GM12878 (cell line): ENCODE results near the gene TMEM63C. TPM values are rescaled to one million over a fixed set of nuclear protein-coding genes. Genes with fewer than 3 reads are reported as not detected.

Experiments used
- ATAC-seq: fragments of 200-7000 bp; cut with Tn5 transposase; 3 replicates; pipeline ENCODE4 v1.9.1; 2020; ENCODE audit warnings: mild to moderate bottlenecking, moderate library complexity
- BruUV-seq: library from RNA; stranded (reverse); fragments of 400-500 nt; replicated peaks from 2 replicates; lab custom pipeline; 2021; lab: Mats Ljungman, UMichigan
- CTCF ChIA-PET: fragments of 300-600 bp; sonication (Branson Sonifier 250); formaldehyde crosslinking; extraction: SDS; loops from one replicate; lab custom pipeline; 2021; ENCODE audit warnings: inconsistent platforms; lab: Yijun Ruan, JAX
- POLR2A ChIA-PET: fragments of 350-600 bp; formaldehyde crosslinking; extraction: SDS; loops from one replicate; lab custom pipeline; 2021; ENCODE audit warnings: inconsistent platforms; lab: Charles Lee
- RAD21 ChIA-PET: fragments of 300-600 bp; sonication (Branson Sonifier 250); formaldehyde crosslinking; loops from one replicate; lab custom pipeline; 2023; ENCODE audit warnings: antibody characterized with exemption; ENCODE audit not compliant: unreplicated experiment; lab: Charles Lee
- SMC1A ChIA-PET: fragments of 300-600 bp; sonication (Branson Sonifier 250); formaldehyde crosslinking; loops from one replicate; lab custom pipeline; 2023; ENCODE audit not compliant: unreplicated experiment, uncharacterized antibody; lab: Charles Lee
- DNase-seq: peaks from one replicate; pipeline ENCODE4 v3.0.0-alpha.2; 2011; ENCODE audit warnings: low read depth, low spot score
- FAIRE-seq: peaks from 3 replicates; lab custom pipeline; 2011; peaks lifted over from hg19 to GRCh38; lab: Jason Lieb, UNC
- H2AFZ ChIP-seq: 2 replicates; pipeline ENCODE4 v1.6.0; 2011; ENCODE audit warnings: low read depth, low read length, control low read depth; ENCODE audit not compliant: control insufficient read depth
- H3K27ac ChIP-seq: 2 replicates; pipeline ENCODE4 v1.5.1; 2011; ENCODE audit warnings: control low read depth; ENCODE audit not compliant: control insufficient read depth, insufficient read depth
- H3K27me3 ChIP-seq, 2 experiments: replicated peaks in 1 of 2; 2 replicates each; pipeline versions ENCODE4 v1.6.0 to v1.6.1; 2011; ENCODE audit warnings: low read length in 1 of 2; ENCODE audit not compliant: control insufficient read depth in 2 of 2, insufficient read depth in 2 of 2
- H3K36me3 ChIP-seq, 2 experiments: 2 replicates each; pipeline ENCODE4 v1.5.1; 2011; ENCODE audit warnings: low read length in 1 of 2; ENCODE audit not compliant: control insufficient read depth in 2 of 2, insufficient read depth in 2 of 2
- H3K4me1 ChIP-seq: 2 replicates; pipeline ENCODE4 v1.6.1; 2011; ENCODE audit warnings: mild to moderate bottlenecking, low read length, moderate library complexity, mixed read lengths; ENCODE audit not compliant: control insufficient read depth, insufficient read depth
- H3K4me2 ChIP-seq: 2 replicates; pipeline ENCODE4 v1.6.0; 2011; ENCODE audit warnings: control low read depth; ENCODE audit not compliant: control insufficient read depth, insufficient read depth
- H3K4me3 ChIP-seq: fragments of 200-600 bp; sonication (generic); 2 replicates; pipeline ENCODE4 v1.5.1; 2016
- H3K79me2 ChIP-seq: 2 replicates; pipeline ENCODE4 v1.6.0; 2011; ENCODE audit warnings: low read length; ENCODE audit not compliant: control insufficient read depth, insufficient read depth
- H3K9ac ChIP-seq: 2 replicates; pipeline ENCODE4 v1.8.0; 2011; ENCODE audit warnings: low read length, control low read depth, mixed read lengths; ENCODE audit not compliant: control insufficient read depth, insufficient read depth
- H3K9me3 ChIP-seq: replicated peaks from 3 replicates; pipeline ENCODE4 v1.5.1; 2011; ENCODE audit warnings: mild to moderate bottlenecking, low read length; ENCODE audit not compliant: control insufficient read depth, insufficient read depth
- H4K20me1 ChIP-seq: 2 replicates; pipeline ENCODE4 v1.6.0; 2011; ENCODE audit not compliant: control insufficient read depth, insufficient read depth
- ASH2L ChIP-seq: fragments of 300-600, 200-600 bp; sonication (generic); IDR thresholded peaks from 2 replicates; pipeline ENCODE4 v1.6.1; 2017; ENCODE audit warnings: low read depth, mild to moderate bottlenecking, borderline replicate concordance
- BCL11A ChIP-seq: IDR thresholded peaks from 2 replicates; pipeline ENCODE4 v1.6.1; 2011; ENCODE audit warnings: low read depth, low read length
- CREB1 ChIP-seq: IDR thresholded peaks from 2 replicates; pipeline ENCODE4 v1.6.1; 2012; ENCODE audit warnings: low read depth, mild to moderate bottlenecking, inconsistent platforms
- CTCF ChIP-seq, 3 experiments: IDR thresholded peaks in 2 of 3; conservative IDR thresholded peaks in 1 of 3; 2 replicates each; pipeline ENCODE4 v1.5.1; 2011; ENCODE audit warnings: low read depth in 3 of 3, low read length in 3 of 3, mild to moderate bottlenecking in 3 of 3, control low read depth in 2 of 3, moderate library complexity in 2 of 3, inconsistent platforms in 1 of 3, mixed read lengths in 1 of 3; ENCODE audit not compliant: control insufficient read depth in 2 of 3, insufficient read depth in 1 of 3; ENCODE audit errors: extremely low read depth in 1 of 3
- FOXM1 ChIP-seq: IDR thresholded peaks from 2 replicates; pipeline ENCODE4 v1.6.1; 2012; ENCODE audit warnings: low read depth, mild to moderate bottlenecking, inconsistent platforms, low read length, moderate library complexity
- HSF1 ChIP-seq: fragments of 150-350 bp; IDR thresholded peaks from 2 replicates; pipeline ENCODE4 v1.6.1; 2014; ENCODE audit warnings: mild to moderate bottlenecking, low read depth, low read length
- NFYB ChIP-seq: IDR thresholded peaks from 2 replicates; pipeline ENCODE4 v1.6.1; 2011; ENCODE audit warnings: low read depth, mild to moderate bottlenecking, low read length, improper control_type of control experiment, moderate library complexity; ENCODE audit not compliant: insufficient read depth
- NR2C1 ChIP-seq: fragments of 450-650 bp; IDR thresholded peaks from 2 replicates; pipeline ENCODE4 v1.6.1; 2017; ENCODE audit warnings: antibody characterized with exemption, mild to moderate bottlenecking, moderate library complexity
- SIN3A ChIP-seq: IDR thresholded peaks from 2 replicates; pipeline ENCODE4 v1.6.1; 2012; ENCODE audit warnings: low read depth, low read length, improper control_type of control experiment
- SMC3 ChIP-seq: IDR thresholded peaks from 2 replicates; pipeline ENCODE4 v1.6.1; 2011; ENCODE audit warnings: low read length, improper control_type of control experiment, borderline replicate concordance
- ZBTB11 ChIP-seq: fragments of 450-650 bp; formaldehyde crosslinking; IDR thresholded peaks from 2 replicates; pipeline ENCODE4 v1.5.0; 2022; ENCODE audit warnings: mild to moderate bottlenecking, missing genetic modification characterization
- ZNF592 ChIP-seq: fragments of 450-650 bp; IDR thresholded peaks from 2 replicates; pipeline ENCODE4 v1.6.1; 2017; ENCODE audit warnings: mild to moderate bottlenecking, moderate library complexity
- WGBS: methylation state at CpG from one replicate; pipeline ENCODE4 v1.1.6; 2016; ENCODE audit warnings: low lambda C conversion rate; ENCODE audit not compliant: insufficient replicate concordance, insufficient coverage; ENCODE audit errors: missing lambda C conversion rate; 5-methylcytosine and 5-hydroxymethylcytosine counted together
- in situ Hi-C: fragments of 300-500 bp; cut with MboI; formaldehyde crosslinking; loops from 9 replicates; pipeline ENCODE4 v1.14.3; 2018; ENCODE audit warnings: mixed read lengths
- intact Hi-C: fragments of 100-400 bp; cut with micrococcal nuclease; formaldehyde crosslinking; loops from one replicate; pipeline ENCODE4 v1.14.2; 2022; ENCODE audit not compliant: unreplicated experiment
- polyA plus RNA-seq, 11 experiments: library from polyadenylated mRNA; depleted of rRNA in 4 of 11; unstranded in 6 of 11; stranded (reverse) in 5 of 11; fragments of >200 nt; fragmentation: Nextera tagmentation in 4 of 11; fragmentation: Illumina TruSeq in 1 of 11; extraction: Ambion mirVana in 4 of 11; extraction: Trizol in 1 of 11; gene quantifications; 1 replicate in 1 of 11; 2 replicates in 10 of 11; pipeline versions ENCODE4 v1.2.1 to v1.2.3, GENCODE V29; 2011 to 2016; ENCODE audit warnings: inconsistent platforms in 2 of 11, missing spikeins in 2 of 11, low read depth in 1 of 11
- total RNA-seq, 4 experiments: library from RNA; depleted of rRNA in 3 of 4; stranded (reverse); fragments of >200 nt in 3 of 4; fragmentation: Illumina TruSeq in 1 of 4; extraction: Trizol in 1 of 4; gene quantifications; 2 replicates each; pipeline versions ENCODE4 v1.2.1 to v1.2.3, GENCODE V29; 2013 to 2021

Gene TMEM63C
- total and polyA plus RNA-seq, 10 of the 15 experiments (the other 5 are each of a cell fraction or from before 2014, with no cell fraction given) = 0.06 to 1.3 (median 0.39) TPM; not detected in 4

DNA sequence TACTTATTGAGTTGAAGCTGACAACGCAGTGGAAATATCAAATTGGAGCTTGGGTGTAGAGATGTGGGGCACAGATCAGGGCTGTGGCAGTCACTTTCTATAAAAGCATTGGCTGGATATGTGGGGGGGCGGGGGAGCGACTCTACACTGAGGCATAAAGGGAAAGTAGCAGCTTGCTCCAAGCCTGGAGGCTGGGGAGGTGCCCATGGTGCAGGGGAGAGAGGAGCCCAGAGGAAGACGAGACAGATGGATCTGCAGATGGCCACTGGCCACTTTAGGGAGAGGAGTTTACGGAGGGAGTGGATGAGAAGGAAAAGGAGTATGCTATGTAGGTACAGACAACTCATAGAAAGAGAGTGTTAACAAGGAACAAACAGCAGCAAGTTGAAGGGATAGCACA, 102.9 kb downstream of the TMEM63C start (continued):
- TF ChIP-seq ZNF592 (no peak), BCL11A (no peak), CREB1 (no peak), CTCF (IDR thresholded peaks at IDR 0.05 in 2 of 3, conservative IDR thresholded peaks at IDR 0.05 in 1 of 3; ENCODE audit: control insufficient read depth in 2 of 3, extremely low read depth in 1 of 3, insufficient read depth in 1 of 3, low read depth in 3 of 3, low read length in 3 of 3) (no peak), SMC3 (no peak)

DNA sequence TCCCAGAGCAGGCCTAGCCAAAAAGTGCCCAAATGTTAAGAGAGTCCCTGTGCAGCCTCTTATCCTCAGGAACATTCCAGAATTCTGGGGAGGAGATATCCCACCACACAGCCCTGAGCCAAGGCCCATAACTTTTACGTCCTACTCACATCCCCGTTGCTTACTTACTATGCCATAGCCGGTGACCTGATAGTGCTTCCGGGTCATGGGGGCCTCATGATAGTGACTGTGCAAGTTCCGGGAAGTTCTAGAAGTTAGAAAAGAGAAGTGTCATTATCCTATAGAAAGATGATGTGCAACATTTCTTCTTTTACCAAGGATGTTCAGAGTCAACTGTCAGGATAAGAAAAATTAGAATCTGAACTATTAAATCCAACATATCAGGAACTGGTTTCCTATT, 105.0 kb downstream of the TMEM63C start:
- no peak for DNase-seq
- in situ Hi-C loops (no loop called here), intact Hi-C loops (no loop called here)
- no TSS peak for BruUV-seq
- 99% methylated on average over 5 of the region's 5 CpGs for WGBS
- no peak for FAIRE-seq
- Histone ChIP-seq H3K27ac (no peak overlapping the region), H3K27me3 (no peaks in the 10 kb centered on the region), H3K79me2 (no peaks in the 10 kb centered on the region), H4K20me1 (no peaks in the 10 kb centered on the region), H3K4me2 (no peak overlapping the region), H3K36me3 (peaks cover 0 to 7% of the 10 kb centered on the region in 2 experiments; a peak in 3 of 4 replicates), H2AFZ (no peak overlapping the region), H3K9ac (no peak overlapping the region), H3K9me3 (no peaks in the 10 kb centered on the region), H3K4me3 (no peak overlapping the region), H3K4me1 (no peaks in the 10 kb centered on the region)
- ChIA-PET SMC1A (no interaction called here), POLR2A (no interaction called here), RAD21 (no interaction called here), CTCF (interaction anchor here (1.2 to 2.8 kb wide), 3 partner anchors 14 to 133 kb away, joined by 4 to 12 read pairs (median 4); no protein-coding TSS in a partner anchor)
- ATAC-seq = no peak
- no peak for TF ChIP-seq HSF1
- no peak for TF ChIP-seq ZBTB11
- no peak for TF ChIP-seq NFYB
- TF ChIP-seq SIN3A = no peak
- TF ChIP-seq NR2C1 = no peak
- no peak for TF ChIP-seq FOXM1
- TF ChIP-seq ASH2L = no peak
